SU-DHL-6 (cell line): ENCODE measurements around the gene PMEPA1.
"Not testable (repeated sequence)": the region's sequence is repeated elsewhere in the genome, so short reads cannot be mapped to it uniquely, and the experiment has no call there.

Source experiments
- EZH2phosphoT487 ChIP-seq: fragments of 200-600 bp; sonication (generic), shearing (Covaris generic); conservative IDR thresholded peaks from 2 replicates; pipeline ENCODE4 v1.6.1; 2018; ENCODE audit warnings: mild to moderate bottlenecking, antibody characterized with exemption, low read length, moderate library complexity, mixed read lengths
- TF ChIP-seq, protein P1 (sequence below): fragments of 200-600 bp; sonication (generic); IDR thresholded peaks from one replicate; pipeline ENCODE4 v1.5.1; 2017; ENCODE audit warnings: antibody characterized with exemption, mild to moderate bottlenecking, low read length, moderate library complexity; ENCODE audit not compliant: insufficient read depth, poor library complexity, severe bottlenecking

DNA sequence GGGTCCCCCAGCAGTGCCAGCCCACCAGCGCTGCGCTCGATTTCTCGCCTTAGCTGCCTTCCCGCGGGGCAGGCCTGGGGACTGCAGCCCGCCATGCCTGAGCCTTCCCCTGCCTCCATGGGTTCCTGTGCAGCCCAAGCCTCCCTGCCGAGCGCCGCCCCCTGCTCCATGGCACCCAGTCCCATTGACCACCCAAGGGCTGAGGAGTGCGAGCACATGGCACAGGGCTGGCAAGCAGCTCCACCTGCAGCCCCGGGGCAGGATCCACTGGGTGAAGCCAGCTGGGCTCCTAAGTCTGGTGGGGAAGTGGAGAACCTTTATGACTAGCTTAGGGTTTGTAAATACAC, 80.9 kb downstream of the PMEPA1 start:
- TF ChIP-seq, protein P1, sequence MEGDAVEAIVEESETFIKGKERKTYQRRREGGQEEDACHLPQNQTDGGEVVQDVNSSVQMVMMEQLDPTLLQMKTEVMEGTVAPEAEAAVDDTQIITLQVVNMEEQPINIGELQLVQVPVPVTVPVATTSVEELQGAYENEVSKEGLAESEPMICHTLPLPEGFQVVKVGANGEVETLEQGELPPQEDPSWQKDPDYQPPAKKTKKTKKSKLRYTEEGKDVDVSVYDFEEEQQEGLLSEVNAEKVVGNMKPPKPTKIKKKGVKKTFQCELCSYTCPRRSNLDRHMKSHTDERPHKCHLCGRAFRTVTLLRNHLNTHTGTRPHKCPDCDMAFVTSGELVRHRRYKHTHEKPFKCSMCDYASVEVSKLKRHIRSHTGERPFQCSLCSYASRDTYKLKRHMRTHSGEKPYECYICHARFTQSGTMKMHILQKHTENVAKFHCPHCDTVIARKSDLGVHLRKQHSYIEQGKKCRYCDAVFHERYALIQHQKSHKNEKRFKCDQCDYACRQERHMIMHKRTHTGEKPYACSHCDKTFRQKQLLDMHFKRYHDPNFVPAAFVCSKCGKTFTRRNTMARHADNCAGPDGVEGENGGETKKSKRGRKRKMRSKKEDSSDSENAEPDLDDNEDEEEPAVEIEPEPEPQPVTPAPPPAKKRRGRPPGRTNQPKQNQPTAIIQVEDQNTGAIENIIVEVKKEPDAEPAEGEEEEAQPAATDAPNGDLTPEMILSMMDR: not testable (repeated sequence)
- not testable (repeated sequence) for TF ChIP-seq EZH2phosphoT487
